RWPE1 (cell line): Measurements from ENCODE around the gene RIOK1.

Experiments
- CTCF ChIA-PET: fragments of 350-600 bp; sonication (Branson Sonifier 250); formaldehyde crosslinking; extraction: SDS; loops from one replicate; lab custom pipeline; 2021; lab: Yijun Ruan, JAX
- POLR2A ChIA-PET: fragments of 400-600 bp; formaldehyde crosslinking; extraction: SDS; loops from one replicate; lab custom pipeline; 2020; ENCODE audit warnings: antibody characterized with exemption; ENCODE audit not compliant: low non-redundant PET; lab: Yijun Ruan, JAX
- DNase-seq: peaks from one replicate; pipeline ENCODE4 v3.0.0; 2012; ENCODE audit warnings: low spot score
- H3K27ac ChIP-seq: fragments of 450-650 bp; 2 replicates; pipeline ENCODE4 v1.5.1; 2017
- TF ChIP-seq, protein P1 (sequence below): fragments of 450-650 bp; conservative IDR thresholded peaks from 2 replicates; pipeline ENCODE4 v1.5.1; 2017; ENCODE audit warnings: low read depth, mild to moderate bottlenecking

Gene RIOK1

DNA sequence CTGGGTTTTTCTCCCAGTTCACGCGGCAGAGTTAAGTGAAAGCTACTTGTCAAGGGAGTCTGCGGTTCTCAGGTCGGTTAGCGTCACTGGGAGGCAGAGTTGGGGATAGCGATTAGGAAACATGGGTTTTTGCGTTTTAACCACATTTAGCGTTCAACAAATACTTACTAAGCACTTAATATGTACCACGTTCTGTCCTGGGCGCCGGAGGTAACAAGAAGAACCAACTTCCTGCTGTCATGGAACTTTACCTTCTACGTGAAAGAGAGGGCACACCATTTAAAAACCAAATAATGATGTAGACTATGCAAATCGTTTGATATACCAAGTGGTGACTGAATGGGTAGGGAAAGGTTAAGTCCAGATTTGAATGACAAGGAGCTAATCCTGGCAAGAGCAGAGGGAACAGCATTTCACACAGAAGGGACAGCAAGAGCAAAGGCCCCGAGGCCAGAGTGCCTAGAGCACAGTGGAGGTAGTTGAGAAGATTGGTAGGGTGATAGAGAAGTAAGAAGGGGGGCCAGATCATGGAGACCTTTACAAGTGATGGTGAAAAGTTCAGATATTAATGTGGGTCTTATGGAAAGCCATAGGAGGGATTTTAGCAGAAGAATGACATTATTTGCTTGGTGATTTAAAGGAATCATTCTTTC lies 744 bp downstream of the RIOK1 start:
- no peak for DNase-seq
- TF ChIP-seq, protein P1, sequence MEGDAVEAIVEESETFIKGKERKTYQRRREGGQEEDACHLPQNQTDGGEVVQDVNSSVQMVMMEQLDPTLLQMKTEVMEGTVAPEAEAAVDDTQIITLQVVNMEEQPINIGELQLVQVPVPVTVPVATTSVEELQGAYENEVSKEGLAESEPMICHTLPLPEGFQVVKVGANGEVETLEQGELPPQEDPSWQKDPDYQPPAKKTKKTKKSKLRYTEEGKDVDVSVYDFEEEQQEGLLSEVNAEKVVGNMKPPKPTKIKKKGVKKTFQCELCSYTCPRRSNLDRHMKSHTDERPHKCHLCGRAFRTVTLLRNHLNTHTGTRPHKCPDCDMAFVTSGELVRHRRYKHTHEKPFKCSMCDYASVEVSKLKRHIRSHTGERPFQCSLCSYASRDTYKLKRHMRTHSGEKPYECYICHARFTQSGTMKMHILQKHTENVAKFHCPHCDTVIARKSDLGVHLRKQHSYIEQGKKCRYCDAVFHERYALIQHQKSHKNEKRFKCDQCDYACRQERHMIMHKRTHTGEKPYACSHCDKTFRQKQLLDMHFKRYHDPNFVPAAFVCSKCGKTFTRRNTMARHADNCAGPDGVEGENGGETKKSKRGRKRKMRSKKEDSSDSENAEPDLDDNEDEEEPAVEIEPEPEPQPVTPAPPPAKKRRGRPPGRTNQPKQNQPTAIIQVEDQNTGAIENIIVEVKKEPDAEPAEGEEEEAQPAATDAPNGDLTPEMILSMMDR, result peak; percentile 3; the same call in 1 of the 2 replicates
- H3K27ac ChIP-seq, result peak overlapping the region; percentile 94
- ChIA-PET POLR2A (interaction anchor here (1.0 kb wide), 2 partner anchors 76 to 78 kb away, joined by 5 to 6 read pairs; no protein-coding TSS in a partner anchor), CTCF (interaction anchor here (0.6 to 0.7 kb wide), 4 partner anchors 59 to 689 kb away, joined by 3 to 4 read pairs (median 3); no protein-coding TSS in a partner anchor)

DNA sequence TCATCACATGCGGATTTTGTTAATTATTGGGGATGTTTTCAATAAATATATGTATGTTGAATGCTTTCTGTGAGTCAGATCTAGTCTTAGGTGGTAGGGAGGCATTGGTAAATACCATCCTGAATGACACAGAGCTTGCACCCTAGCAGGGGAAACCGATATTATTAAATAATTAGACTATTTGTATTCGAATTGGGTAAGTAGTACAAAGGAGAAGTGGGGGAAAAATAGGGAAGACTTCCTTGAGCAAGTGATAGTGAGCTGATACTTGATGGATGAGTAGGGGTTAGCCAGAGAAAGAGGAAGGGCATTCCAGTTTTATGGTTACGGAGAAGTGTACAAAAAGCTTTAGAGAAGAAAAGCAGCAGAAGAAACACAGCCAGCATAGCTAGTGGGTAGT lies 1.5 kb downstream of the RIOK1 start:
- H3K27ac ChIP-seq, result no peak overlapping the region
- TF ChIP-seq, protein P1, result no peak
- CTCF ChIA-PET, result interaction anchor here (0.6 kb wide), 1 partner anchor 24 kb away, joined by 3 read pairs; no protein-coding TSS in a partner anchor
- POLR2A ChIA-PET, result no interaction called here
- no peak for DNase-seq

DNA sequence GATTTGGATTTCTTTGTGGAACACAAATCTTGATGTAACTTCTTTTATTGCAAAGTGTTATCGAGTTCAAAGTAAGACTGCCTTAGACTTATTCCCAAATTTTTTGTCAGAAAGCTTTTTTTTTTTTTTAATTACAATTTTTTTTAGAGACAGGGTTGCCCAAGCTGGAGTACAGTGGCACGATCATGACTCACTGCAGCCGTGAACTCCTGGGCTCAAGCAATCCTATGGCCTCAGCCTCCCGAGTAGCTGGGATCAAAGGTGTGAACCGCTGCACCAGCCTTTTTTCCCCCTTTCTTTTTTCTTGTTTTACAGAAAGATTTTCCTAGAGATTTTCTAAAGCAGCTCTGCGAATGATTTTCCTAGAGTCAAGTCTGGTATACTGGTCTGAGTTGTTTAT lies 2.8 kb downstream of the RIOK1 start:
- POLR2A ChIA-PET, result no interaction called here
- TF ChIP-seq, protein P1, result no peak
- no peak overlapping the region for H3K27ac ChIP-seq
- no peak for DNase-seq
- CTCF ChIA-PET, result interaction anchor here (0.5 to 0.6 kb wide), 2 partner anchors 117 to 344 kb away, joined by 3 to 4 read pairs; no protein-coding TSS in a partner anchor

DNA sequence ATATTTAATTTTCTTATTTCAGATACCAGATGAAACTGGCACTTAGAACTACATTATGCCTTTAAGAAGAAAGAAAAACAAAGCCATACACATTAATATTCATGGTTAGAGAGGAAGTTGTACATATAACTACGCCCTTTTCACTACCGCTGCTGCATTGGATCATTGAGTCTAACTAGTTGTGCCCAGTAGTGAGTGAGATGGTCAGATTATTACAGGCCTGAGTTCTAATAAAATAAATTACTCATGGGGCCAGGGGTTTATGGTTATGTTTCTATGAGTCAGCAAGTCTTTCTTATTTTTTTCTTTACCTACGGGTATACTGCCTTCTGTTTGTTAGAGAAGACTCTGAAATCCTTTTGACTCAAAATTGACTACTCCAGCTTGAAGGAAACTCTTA lies 11.5 kb downstream of the RIOK1 start:
- ChIA-PET POLR2A (no interaction called here), CTCF (interaction anchor here (0.7 to 1.3 kb wide), 2 partner anchors 75 to 144 kb away, joined by 3 to 8 read pairs; no protein-coding TSS in a partner anchor)
- DNase-seq, result peak; percentile 37
- TF ChIP-seq, protein P1, result no peak
- H3K27ac ChIP-seq, result no peak overlapping the region

DNA sequence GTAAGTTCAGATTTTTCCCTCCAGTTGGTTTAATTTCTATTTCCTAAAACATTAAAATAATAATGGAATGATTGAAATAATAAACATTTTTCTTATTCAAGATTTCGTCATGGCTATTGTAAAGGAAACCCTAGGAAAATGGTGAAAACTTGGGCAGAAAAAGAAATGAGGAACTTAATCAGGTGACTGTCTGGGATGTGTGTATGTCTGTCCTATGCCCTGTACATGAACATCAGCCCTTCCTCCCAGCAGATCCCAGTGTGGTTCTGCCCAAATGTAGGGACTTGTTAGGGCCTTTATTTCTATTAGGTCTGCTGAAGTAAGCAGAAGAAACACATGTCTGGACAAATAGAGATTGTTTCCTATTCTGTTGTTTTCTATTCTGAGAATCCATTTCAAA lies 13.1 kb downstream of the RIOK1 start:
- H3K27ac ChIP-seq, result no peak overlapping the region
- POLR2A ChIA-PET, result no interaction called here
- TF ChIP-seq, protein P1, result no peak
- DNase-seq, result no peak
- CTCF ChIA-PET, result no interaction called here

DNA sequence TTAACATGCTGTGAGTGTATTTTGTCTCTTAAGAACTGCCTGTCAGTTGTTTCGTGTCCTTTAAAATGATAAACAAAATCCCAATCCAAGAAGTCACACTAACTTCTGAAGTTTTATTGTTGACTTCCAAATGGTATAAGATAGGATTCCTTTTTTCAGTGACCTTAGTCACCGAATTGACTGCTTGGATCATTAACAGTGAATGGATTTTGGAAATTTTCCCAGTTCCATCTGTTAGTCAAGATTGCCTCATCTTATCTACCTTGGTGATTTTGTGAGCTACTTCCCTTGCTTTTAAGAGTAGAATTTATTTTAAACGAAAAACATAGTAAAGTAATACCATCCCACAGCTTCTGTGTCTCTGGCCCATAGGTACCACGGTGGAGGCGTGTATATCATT lies 14.9 kb downstream of the RIOK1 start:
- ChIA-PET CTCF (interaction anchor here (0.5 to 0.7 kb wide), 2 partner anchors 155 to 185 kb away, joined by 3 to 4 read pairs; partner anchors contain the start of gene SNRNP48), POLR2A (no interaction called here)
- DNase-seq, result no peak
- no peak overlapping the region for H3K27ac ChIP-seq
- TF ChIP-seq, protein P1, result no peak
